HS-5 (cell line): ENCODE data around the gene ALKAL2.

Experiments used
- DNase-seq: peaks from one replicate; pipeline ENCODE4 v3.0.0-alpha.2; 2012; ENCODE audit warnings: low read depth

Gene ALKAL2

GRCh38 chr2:290090-290722 is 2.3 kb upstream of the ALKAL2 start:
- DNase-seq = no peak

GRCh38 chr2:289362-290089 is 1.6 kb upstream of the ALKAL2 start:
- DNase-seq = no peak

- no peak for DNase-seq
Observed at GRCh38 chr2:288758-289361, 969 bp upstream of the ALKAL2 start.

GRCh38 chr2:287471-287885 is 413 bp downstream of the ALKAL2 start:
- no peak for DNase-seq

- no peak for DNase-seq
Observed at GRCh38 chr2:286774-287392, 1.0 kb downstream of the ALKAL2 start.

GRCh38 chr2:286035-286434 is 1.9 kb downstream of the ALKAL2 start:
- DNase-seq = no peak

GRCh38 chr2:285531-285930 is 2.4 kb downstream of the ALKAL2 start:
- DNase-seq = peak; percentile 47

- no peak for DNase-seq
Observed at GRCh38 chr2:284896-285492, 2.9 kb downstream of the ALKAL2 start.

GRCh38 chr2:283996-284794 is 3.7 kb downstream of the ALKAL2 start:
- DNase-seq = no peak

- DNase-seq = no peak
Observed at GRCh38 chr2:282371-283263, 5.3 kb downstream of the ALKAL2 start.

- DNase-seq = no peak
Observed at GRCh38 chr2:281381-281780, 6.5 kb downstream of the ALKAL2 start.

- no peak for DNase-seq
Observed at GRCh38 chr2:280650-281110, 7.2 kb downstream of the ALKAL2 start.

- DNase-seq = no peak
Observed at GRCh38 chr2:279956-280649, 7.8 kb downstream of the ALKAL2 start.

GRCh38 chr2:279366-279765 is 8.5 kb downstream of the ALKAL2 start:
- DNase-seq = no peak

GRCh38 chr2:278927-279320 is 9.0 kb downstream of the ALKAL2 start:
- DNase-seq = no peak

GRCh38 chr2:278312-278926 is 9.5 kb downstream of the ALKAL2 start:
- DNase-seq = no peak

GRCh38 chr2:275466-275865 is 12.4 kb downstream of the ALKAL2 start:
- DNase-seq = no peak

GRCh38 chr2:274503-274902 is 13.4 kb downstream of the ALKAL2 start:
- no peak for DNase-seq

- DNase-seq = no peak
Observed at GRCh38 chr2:273333-273732, 14.6 kb downstream of the ALKAL2 start.

- no peak for DNase-seq
Observed at GRCh38 chr2:271917-272316, 16.0 kb downstream of the ALKAL2 start.
